ENCODE measurements around the gene ZNF292.

DNA sequence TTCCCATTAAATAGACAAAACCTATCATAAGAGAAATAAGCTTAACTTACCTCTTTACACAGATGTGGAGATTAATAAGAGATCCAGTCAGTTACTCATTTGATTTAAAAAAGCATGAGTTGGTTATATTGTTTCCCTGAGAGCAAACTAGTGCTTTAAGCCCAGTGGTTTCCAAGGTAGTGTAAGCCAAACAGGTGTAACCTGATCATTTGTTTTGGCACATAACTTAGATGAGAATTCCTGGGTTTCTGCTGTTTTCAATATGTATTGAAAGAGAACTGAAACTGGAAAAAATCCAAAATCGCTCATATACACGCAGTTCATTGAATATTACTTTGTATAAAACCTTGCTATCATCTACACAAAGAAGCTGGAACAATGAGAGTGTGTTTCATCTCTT lies 136.5 kb downstream of the ZNF292 start:
- TF ChIP-seq EZH2 (IDR thresholded peaks at IDR 0.05) (no peak), POLR2AphosphoS5 (IDR thresholded peaks at IDR 0.05; ENCODE audit: borderline replicate concordance, low read depth, low read length) (no peak), FOXP2 (optimal IDR thresholded peaks at IDR 0.05; ENCODE audit: control extremely low read depth, extremely low read length, insufficient read depth) (no peak)

Measured in SK-N-MC (cell line).